Osteoblast (primary cell): ENCODE data around the gene RYR3. TPM values are rescaled to one million over a fixed set of nuclear protein-coding genes. Genes with fewer than 3 reads are reported as not detected.

Source experiments
- DNase-seq: peaks from one replicate; pipeline ENCODE4 v3.0.0; 2011; ENCODE audit warnings: low spot score, mixed read lengths; ENCODE audit not compliant: insufficient read length; ENCODE audit errors: missing footprints
- H2AFZ ChIP-seq: 2 replicates; pipeline ENCODE4 v1.6.0; 2011; ENCODE audit warnings: mild to moderate bottlenecking, low read length
- H3K27ac ChIP-seq: 2 replicates; pipeline ENCODE4 v1.5.1; 2011; ENCODE audit warnings: mild to moderate bottlenecking, low read depth, low read length, moderate library complexity
- H3K27me3 ChIP-seq: 2 replicates; pipeline ENCODE4 v1.6.0; 2012; ENCODE audit warnings: mild to moderate bottlenecking, control low read depth, inconsistent platforms, low read length, moderate library complexity; ENCODE audit not compliant: insufficient read depth
- H3K36me3 ChIP-seq: 2 replicates; pipeline ENCODE4 v1.5.1; 2011; ENCODE audit warnings: mild to moderate bottlenecking, low read length, control low read depth, moderate library complexity; ENCODE audit not compliant: insufficient read depth
- H3K4me1 ChIP-seq: 2 replicates; pipeline ENCODE4 v1.5.1; 2011; ENCODE audit warnings: mild to moderate bottlenecking, low read length, control low read depth, moderate library complexity; ENCODE audit not compliant: insufficient read depth
- H3K4me2 ChIP-seq: 2 replicates; pipeline ENCODE4 v1.6.0; 2011; ENCODE audit warnings: mild to moderate bottlenecking, low read length; ENCODE audit not compliant: insufficient read depth
- H3K4me3 ChIP-seq: fragments of 200-600 bp; sonication (generic); 3 replicates; pipeline ENCODE4 v1.5.1; 2012; ENCODE audit warnings: mild to moderate bottlenecking, low read length, inconsistent platforms; ENCODE audit not compliant: insufficient read depth
- H3K79me2 ChIP-seq: 2 replicates; pipeline ENCODE4 v1.6.0; 2012; ENCODE audit warnings: mild to moderate bottlenecking, low read length, control low read depth, inconsistent platforms; ENCODE audit not compliant: insufficient read depth
- H3K9me3 ChIP-seq: 2 replicates; pipeline ENCODE4 v1.5.1; 2011; ENCODE audit warnings: low read depth, low read length, control low read depth
- H4K20me1 ChIP-seq: 2 replicates; pipeline ENCODE4 v1.6.0; 2012; ENCODE audit warnings: mild to moderate bottlenecking, low read length, control low read depth; ENCODE audit not compliant: insufficient read depth
- CTCF ChIP-seq: IDR thresholded peaks from 2 replicates; pipeline ENCODE4 v1.5.1; 2011; ENCODE audit warnings: mild to moderate bottlenecking, low read depth, low read length, moderate library complexity; ENCODE audit errors: extremely low read depth
- total RNA-seq: library from RNA; depleted of rRNA; stranded (reverse); fragments of >200 nt; gene quantifications from 2 replicates; pipeline ENCODE4 v1.2.3, GENCODE V29; 2012

Gene RYR3
- total RNA-seq, 1 donor, result not detected

- Histone ChIP-seq H3K4me3 (no peak overlapping the region), H3K79me2 (no peaks in the 10 kb centered on the region), H3K27me3 (no peaks in the 10 kb centered on the region), H2AFZ (no peak overlapping the region), H3K36me3 (no peaks in the 10 kb centered on the region), H3K27ac (no peak overlapping the region), H3K9me3 (no peaks in the 10 kb centered on the region), H3K4me2 (no peak overlapping the region), H4K20me1 (no peaks in the 10 kb centered on the region), H3K4me1 (no peaks in the 10 kb centered on the region)
- no peak for DNase-seq
- TF ChIP-seq CTCF, result no peak
Observed at GRCh38 chr15:33384307-33384706, 73.5 kb downstream of the RYR3 start.

- Histone ChIP-seq H3K4me3 (no peak overlapping the region), H3K9me3 (no peaks in the 10 kb centered on the region), H4K20me1 (no peaks in the 10 kb centered on the region), H3K4me2 (no peak overlapping the region), H3K27ac (no peak overlapping the region), H3K79me2 (no peaks in the 10 kb centered on the region), H3K4me1 (no peaks in the 10 kb centered on the region), H2AFZ (no peak overlapping the region), H3K27me3 (no peaks in the 10 kb centered on the region), H3K36me3 (no peaks in the 10 kb centered on the region)
- TF ChIP-seq CTCF, result no peak
- no peak for DNase-seq
Observed at GRCh38 chr15:33392453-33392852, 81.7 kb downstream of the RYR3 start.

GRCh38 chr15:33393546-33393945, 82.8 kb downstream of the RYR3 start:
- H3K79me2 ChIP-seq, result no peaks in the 10 kb centered on the region
- no peaks in the 10 kb centered on the region for H3K27me3 ChIP-seq
- H3K4me2 ChIP-seq, result no peak overlapping the region
- H3K27ac ChIP-seq, result no peak overlapping the region
- H2AFZ ChIP-seq, result no peak overlapping the region
- H3K36me3 ChIP-seq, result no peaks in the 10 kb centered on the region
- no peak for DNase-seq
- H3K9me3 ChIP-seq, result no peaks in the 10 kb centered on the region
- H3K4me3 ChIP-seq, result no peak overlapping the region
- no peaks in the 10 kb centered on the region for H3K4me1 ChIP-seq
- no peaks in the 10 kb centered on the region for H4K20me1 ChIP-seq
- no peak for TF ChIP-seq CTCF

- H3K79me2 ChIP-seq, result no peaks in the 10 kb centered on the region
- no peak overlapping the region for H2AFZ ChIP-seq
- no peaks in the 10 kb centered on the region for H3K4me1 ChIP-seq
- H3K9me3 ChIP-seq, result no peaks in the 10 kb centered on the region
- no peaks in the 10 kb centered on the region for H3K36me3 ChIP-seq
- H3K4me3 ChIP-seq, result no peak overlapping the region
- no peak overlapping the region for H3K27ac ChIP-seq
- no peaks in the 10 kb centered on the region for H4K20me1 ChIP-seq
- peak; percentile 23 for DNase-seq
- no peaks in the 10 kb centered on the region for H3K27me3 ChIP-seq
- TF ChIP-seq CTCF, result no peak
- no peak overlapping the region for H3K4me2 ChIP-seq
Observed at GRCh38 chr15:33395321-33395720, 84.6 kb downstream of the RYR3 start.
